Right ventricle myocardium inferior (tissue), 1 donor: ENCODE results near the gene ZNF48. TPM values are rescaled to one million over a fixed set of nuclear protein-coding genes. Genes with fewer than 3 reads are reported as not detected.

Experiments used
- ATAC-seq: fragments of 200-7000 bp; cut with Tn5 transposase; one replicate; pipeline ENCODE4 v1.9.1; 2020; ENCODE audit warnings: mild to moderate bottlenecking, moderate library complexity
- DNase-seq: peaks from one replicate; pipeline ENCODE4 v3.0.0; 2021; ENCODE audit errors: missing footprints
- intact Hi-C: fragments of 100-400 bp; cut with DNase I; formaldehyde crosslinking; loops from one replicate; pipeline ENCODE4 v1.11.0; 2022
- total RNA-seq: library from RNA; stranded (reverse); fragmentation: NEBNext Ultra II Directional; extraction: Animal tissue kit (Norgen Biotek cat#: 25700); gene quantifications from one replicate; pipeline ENCODE4 v1.2.1, GENCODE V29; 2021
- donor health status: DM: no; HTN: yes; CAD: no; lungs with severe emphysema.

Gene ZNF48
- total RNA-seq, 1 donor from 2014 or later, result 5.3 TPM

DNA sequence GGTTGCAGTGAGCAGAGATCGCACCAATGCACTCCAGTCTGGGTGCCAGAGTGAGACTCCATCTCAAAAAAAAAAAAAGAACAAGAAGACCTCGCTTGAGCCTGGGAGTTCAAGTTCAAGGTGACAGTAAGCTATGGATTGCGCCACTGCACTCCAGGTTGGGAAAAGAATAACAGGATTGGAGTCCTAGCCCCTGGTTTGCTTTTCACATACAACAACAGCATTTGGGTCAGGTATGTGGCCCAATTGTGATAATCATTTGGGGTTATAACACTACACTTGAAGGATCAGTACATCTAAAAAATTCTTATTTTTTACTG lies 53.9 kb downstream of the ZNF48 start:
- ATAC-seq (no peak), DNase-seq (no peak)
- intact Hi-C loops, result loop anchor here (5.0 to 10.0 kb wide), 3 partner anchors 78 to 476 kb away; partner anchors contain the start of genes FBXL19, ZNF688 and ZNF768

Other genes with a start within 250 kb of the ZNF48 start
- 15.8 TPM for gene CORO1A, start 211.8 kb upstream of the ZNF48 start, total RNA-seq
- gene BOLA2B, start 201.8 kb upstream of the ZNF48 start, total RNA-seq, result 49.7 TPM
- gene SLX1A, start 201.5 kb upstream of the ZNF48 start, total RNA-seq, result 7.4 TPM
- gene SULT1A3, start 196.2 kb upstream of the ZNF48 start, total RNA-seq, result 10.3 TPM
- gene NPIPB13, start 146.9 kb upstream of the ZNF48 start, total RNA-seq, result 4.5 TPM
- gene CD2BP2, start 40.1 kb upstream of the ZNF48 start, total RNA-seq, result 35.0 TPM
- gene TBC1D10B, start 24.9 kb upstream of the ZNF48 start, total RNA-seq, result 26.0 TPM
- not detected for gene MYL11, start 20.6 kb upstream of the ZNF48 start, total RNA-seq
- gene SEPTIN1, start 12.9 kb upstream of the ZNF48 start, total RNA-seq, result 1.4 TPM
- 5.1 TPM for gene ZNF771, start 12.2 kb downstream of the ZNF48 start, total RNA-seq
- 35.2 TPM for gene DCTPP1, start 34.6 kb downstream of the ZNF48 start, total RNA-seq
- 29.3 TPM for gene SEPHS2, start 50.5 kb downstream of the ZNF48 start, total RNA-seq
- gene ITGAL, start 77.3 kb downstream of the ZNF48 start, total RNA-seq, result 4.2 TPM
- gene ZNF768, start 131.1 kb downstream of the ZNF48 start, total RNA-seq, result 73.8 TPM
- 5.7 TPM for gene ZNF747, start 139.4 kb downstream of the ZNF48 start, total RNA-seq
- 10.0 TPM for gene ZNF764, start 163.0 kb downstream of the ZNF48 start, total RNA-seq
- gene ZNF688, start 176.3 kb downstream of the ZNF48 start, total RNA-seq, result 12.2 TPM
- gene ZNF785, start 190.3 kb downstream of the ZNF48 start, total RNA-seq, result 7.6 TPM
- gene ZNF689, start 215.0 kb downstream of the ZNF48 start, total RNA-seq, result 4.2 TPM